Type B pancreatic cell (in vitro differentiated cells): ENCODE results near the gene GOLGA7B. TPM values are rescaled to one million over a fixed set of nuclear protein-coding genes. Genes with fewer than 3 reads are reported as not detected.

Experiments used
- DNase-seq: peaks from one replicate; pipeline ENCODE4 v3.0.0; 2021; ENCODE audit warnings: mixed read lengths; ENCODE audit not compliant: unreplicated experiment; ENCODE audit errors: extremely low spot score
- H3K27ac Mint-ChIP-seq: 2 replicates; pipeline ENCODE4 v1.8.0; 2021; ENCODE audit warnings: mild to moderate bottlenecking, mixed read lengths
- H3K27me3 Mint-ChIP-seq: 2 replicates; pipeline ENCODE4 v1.8.0; 2021; ENCODE audit warnings: mixed read lengths
- H3K36me3 Mint-ChIP-seq: 2 replicates; pipeline ENCODE4 v1.8.0; 2021; ENCODE audit warnings: mixed read lengths
- H3K4me1 Mint-ChIP-seq: one replicate; pipeline ENCODE4 v1.8.0; 2021; ENCODE audit warnings: mixed read lengths; ENCODE audit not compliant: unreplicated experiment
- H3K4me3 Mint-ChIP-seq: 2 replicates; pipeline ENCODE4 v1.8.0; 2021; ENCODE audit warnings: mild to moderate bottlenecking, mixed read lengths
- H3K9me3 Mint-ChIP-seq: 2 replicates; pipeline ENCODE4 v1.8.0; 2021; ENCODE audit warnings: mixed read lengths
- total RNA-seq: library from RNA; stranded (reverse); gene quantifications from 2 replicates; pipeline ENCODE4 v1.2.1, GENCODE V29; 2021; ENCODE audit warnings: low replicate concordance
- TF ChIP-seq, protein P1 (sequence below): fragments of 200-600 bp; sonication (generic); conservative IDR thresholded peaks from 2 replicates; pipeline ENCODE4 v1.5.0; 2021; ENCODE audit warnings: antibody characterized with exemption, mild to moderate bottlenecking

Gene GOLGA7B
- total RNA-seq, 1 donor from 2014 or later, result 0.41 TPM

DNA sequence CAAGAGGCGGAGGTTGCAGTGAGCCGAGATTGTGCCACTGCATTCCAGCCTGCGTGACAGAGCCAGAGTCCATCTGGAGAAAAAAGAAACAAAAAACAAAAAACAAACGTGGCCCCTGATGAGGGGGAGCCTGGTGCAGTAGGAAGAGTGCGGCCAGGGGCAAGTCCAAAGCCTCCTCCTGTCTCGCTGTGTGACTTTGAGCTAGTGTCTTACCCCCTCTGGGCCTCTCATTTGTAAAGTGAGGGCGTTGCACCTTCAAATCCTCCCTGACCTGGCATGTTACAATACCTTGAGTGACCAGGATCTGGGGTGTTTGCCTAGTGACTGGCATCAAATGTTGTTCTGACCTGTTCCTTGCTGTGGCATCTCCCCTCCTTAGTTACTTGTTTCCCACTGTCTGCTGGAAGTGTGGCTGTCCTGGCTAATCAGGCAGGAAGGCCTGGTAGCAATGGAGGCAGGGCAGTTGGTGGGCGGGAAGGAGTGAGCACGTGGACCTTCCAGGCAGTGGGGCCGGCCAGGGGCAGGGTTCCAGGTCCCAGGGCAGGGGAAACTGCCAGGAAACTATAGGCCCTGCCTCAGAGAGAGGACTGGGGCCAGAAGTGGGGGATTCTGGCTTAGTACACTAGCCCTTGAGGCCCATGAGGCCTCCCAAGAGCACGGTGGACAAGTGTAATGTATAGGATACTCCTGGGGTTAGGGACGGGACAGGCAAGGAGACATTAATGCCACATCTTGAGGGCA is 24.5 kb upstream of the GOLGA7B start:
- H3K27ac Mint-ChIP-seq, result no peak overlapping the region
- peaks cover 26% of the 10 kb centered on the region for H3K27me3 Mint-ChIP-seq
- H3K36me3 Mint-ChIP-seq, result no peaks in the 10 kb centered on the region
- DNase-seq, result no peak
- no peaks in the 10 kb centered on the region for H3K9me3 Mint-ChIP-seq
- no peak overlapping the region for H3K4me3 Mint-ChIP-seq
- no peaks in the 10 kb centered on the region for H3K4me1 Mint-ChIP-seq
- TF ChIP-seq, protein P1, sequence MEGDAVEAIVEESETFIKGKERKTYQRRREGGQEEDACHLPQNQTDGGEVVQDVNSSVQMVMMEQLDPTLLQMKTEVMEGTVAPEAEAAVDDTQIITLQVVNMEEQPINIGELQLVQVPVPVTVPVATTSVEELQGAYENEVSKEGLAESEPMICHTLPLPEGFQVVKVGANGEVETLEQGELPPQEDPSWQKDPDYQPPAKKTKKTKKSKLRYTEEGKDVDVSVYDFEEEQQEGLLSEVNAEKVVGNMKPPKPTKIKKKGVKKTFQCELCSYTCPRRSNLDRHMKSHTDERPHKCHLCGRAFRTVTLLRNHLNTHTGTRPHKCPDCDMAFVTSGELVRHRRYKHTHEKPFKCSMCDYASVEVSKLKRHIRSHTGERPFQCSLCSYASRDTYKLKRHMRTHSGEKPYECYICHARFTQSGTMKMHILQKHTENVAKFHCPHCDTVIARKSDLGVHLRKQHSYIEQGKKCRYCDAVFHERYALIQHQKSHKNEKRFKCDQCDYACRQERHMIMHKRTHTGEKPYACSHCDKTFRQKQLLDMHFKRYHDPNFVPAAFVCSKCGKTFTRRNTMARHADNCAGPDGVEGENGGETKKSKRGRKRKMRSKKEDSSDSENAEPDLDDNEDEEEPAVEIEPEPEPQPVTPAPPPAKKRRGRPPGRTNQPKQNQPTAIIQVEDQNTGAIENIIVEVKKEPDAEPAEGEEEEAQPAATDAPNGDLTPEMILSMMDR, result no peak

DNA sequence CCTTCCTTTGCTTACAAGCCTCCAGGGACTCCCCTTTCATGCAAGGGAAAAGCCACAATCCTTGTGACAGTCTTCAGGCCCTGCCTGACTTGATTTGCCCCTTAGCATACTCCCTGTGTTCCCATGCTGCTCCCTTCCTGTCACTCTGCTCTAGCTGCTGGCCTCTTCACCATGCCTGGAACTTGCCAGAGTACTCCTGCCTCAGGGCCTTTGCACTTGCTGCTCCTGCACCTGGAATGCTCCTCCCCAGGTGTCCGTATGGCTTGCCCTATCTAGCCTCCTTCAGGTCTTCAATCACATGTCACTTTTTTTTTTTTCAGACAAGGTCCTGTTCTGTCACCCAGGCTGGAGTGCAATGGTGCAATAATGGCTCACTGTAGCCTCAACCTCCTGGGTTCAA is 22.8 kb upstream of the GOLGA7B start:
- H3K4me3 Mint-ChIP-seq, result no peak overlapping the region
- no peaks in the 10 kb centered on the region for H3K9me3 Mint-ChIP-seq
- H3K27me3 Mint-ChIP-seq, result peaks cover 24% of the 10 kb centered on the region
- no peak for DNase-seq
- no peak overlapping the region for H3K27ac Mint-ChIP-seq
- no peaks in the 10 kb centered on the region for H3K36me3 Mint-ChIP-seq
- TF ChIP-seq, protein P1, result no peak
- H3K4me1 Mint-ChIP-seq, result no peaks in the 10 kb centered on the region

DNA sequence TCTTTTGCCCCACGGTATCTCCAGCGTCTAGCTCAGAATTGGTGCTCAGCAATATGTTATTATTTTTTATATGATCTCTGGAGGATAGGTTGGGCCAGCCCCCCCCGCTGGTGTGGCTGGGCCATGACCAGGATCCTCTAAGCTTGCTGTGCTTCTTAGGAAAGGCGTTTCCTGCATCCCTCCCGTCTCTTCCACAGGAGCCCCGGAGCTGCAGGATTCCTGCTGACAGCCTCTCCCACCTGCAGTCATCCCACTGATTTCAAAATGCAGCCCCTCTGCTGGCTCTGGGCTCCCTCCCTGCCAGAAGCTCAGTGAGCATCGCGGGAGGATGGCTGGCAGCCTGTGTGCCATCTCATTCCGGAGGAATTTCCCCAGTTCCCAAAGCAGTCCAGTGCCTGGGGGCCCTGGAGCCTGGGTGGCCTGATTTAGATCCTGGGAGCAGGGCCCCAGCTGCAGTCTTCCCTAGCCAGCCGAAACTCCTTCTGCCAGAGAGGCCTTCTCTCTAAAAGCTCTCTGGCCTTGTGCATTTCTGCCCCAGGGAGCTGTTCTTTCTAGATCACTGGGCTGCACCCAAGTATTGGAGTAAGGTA is 21.8 kb upstream of the GOLGA7B start:
- no peak for DNase-seq
- Mint-ChIP-seq H3K4me1 (no peaks in the 10 kb centered on the region), H3K27me3 (peaks cover 33% of the 10 kb centered on the region), H3K36me3 (no peaks in the 10 kb centered on the region), H3K27ac (no peak overlapping the region), H3K9me3 (no peaks in the 10 kb centered on the region), H3K4me3 (no peak overlapping the region)
- TF ChIP-seq, protein P1, result no peak

DNA sequence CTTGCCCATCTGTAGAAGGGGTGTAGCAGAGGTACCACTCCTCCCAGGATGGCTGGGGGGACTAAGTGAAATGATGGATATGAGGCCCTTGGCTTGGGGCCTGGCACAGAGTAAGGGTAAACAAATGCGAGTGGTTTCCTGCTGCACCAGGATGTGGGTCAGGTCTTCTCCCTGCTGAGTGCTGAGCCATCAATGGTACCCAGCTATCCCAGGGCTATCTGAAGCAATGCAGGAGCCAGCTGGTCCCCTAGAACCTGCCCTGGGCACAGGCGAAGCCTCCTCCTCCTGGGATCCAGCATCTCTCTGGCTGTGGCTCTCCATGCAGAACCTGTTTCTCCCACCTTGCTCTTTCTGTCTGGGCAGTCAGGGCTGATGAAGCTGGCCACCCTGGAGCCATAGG is 20.9 kb upstream of the GOLGA7B start:
- H3K4me1 Mint-ChIP-seq, result no peaks in the 10 kb centered on the region
- peaks cover 41% of the 10 kb centered on the region for H3K27me3 Mint-ChIP-seq
- no peaks in the 10 kb centered on the region for H3K36me3 Mint-ChIP-seq

DNA sequence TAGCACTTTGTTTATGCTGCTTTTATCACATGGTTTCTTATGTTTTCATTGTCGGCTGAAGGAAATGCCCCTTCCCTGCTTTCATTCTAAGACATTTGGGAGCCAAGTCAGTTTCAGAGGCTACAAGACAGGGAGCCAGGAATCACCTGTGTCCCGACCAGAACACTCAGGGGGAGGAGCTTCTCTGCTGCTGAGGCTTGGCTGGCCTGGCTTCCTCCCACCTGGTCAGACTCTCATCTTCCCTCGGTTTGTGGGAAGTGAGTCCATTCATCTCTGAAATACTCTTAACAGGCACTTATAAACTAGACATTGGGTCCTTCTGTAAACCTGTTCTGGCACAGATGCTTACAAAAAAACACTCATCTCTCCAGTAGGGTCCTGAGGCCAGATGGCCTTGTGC is 19.6 kb upstream of the GOLGA7B start:
- TF ChIP-seq, protein P1, result no peak
- Mint-ChIP-seq H3K9me3 (no peaks in the 10 kb centered on the region), H3K36me3 (no peaks in the 10 kb centered on the region), H3K27ac (no peak overlapping the region), H3K4me1 (no peaks in the 10 kb centered on the region), H3K4me3 (no peak overlapping the region), H3K27me3 (peaks cover 48% of the 10 kb centered on the region)
- no peak for DNase-seq

More for the DNA sequence above, 20.9 kb upstream of the GOLGA7B start:
- DNase-seq, result no peak
- H3K4me3 Mint-ChIP-seq, result no peak overlapping the region
- no peak overlapping the region for H3K27ac Mint-ChIP-seq
- H3K9me3 Mint-ChIP-seq, result no peaks in the 10 kb centered on the region
- TF ChIP-seq, protein P1, result no peak
